BJ (cell line): ENCODE measurements around the gene XYLB. TPM values are rescaled to one million over a fixed set of nuclear protein-coding genes. Genes with fewer than 3 reads are reported as not detected.

Experiments used
- CTCF ChIA-PET: fragments of 350-600 bp; formaldehyde crosslinking; extraction: SDS; loops from one replicate; lab custom pipeline; 2021; ENCODE audit warnings: antibody characterized with exemption, inconsistent platforms; lab: Yijun Ruan, JAX
- POLR2A ChIA-PET: fragments of 300-600 bp; sonication (Branson Sonifier 250); formaldehyde crosslinking; extraction: SDS; loops from one replicate; lab custom pipeline; 2021; ENCODE audit warnings: antibody characterized with exemption; lab: Charles Lee
- DNase-seq: peaks from one replicate; pipeline ENCODE4 v3.0.0-alpha.2; 2011; ENCODE audit warnings: low read depth
- H3K27me3 ChIP-seq: 2 replicates; pipeline ENCODE4 v1.6.0; 2011; ENCODE audit warnings: low read length; ENCODE audit not compliant: control insufficient read depth, insufficient read depth
- H3K36me3 ChIP-seq: 2 replicates; pipeline ENCODE4 v1.5.1; 2011; ENCODE audit warnings: low read length; ENCODE audit not compliant: control insufficient read depth, insufficient read depth
- H3K4me3 ChIP-seq: 2 replicates; pipeline ENCODE4 v1.5.1; 2011; ENCODE audit warnings: low read depth, mild to moderate bottlenecking, control low read depth, low read length
- polyA plus RNA-seq: library from polyadenylated mRNA; depleted of rRNA; stranded (reverse); fragments of >200 nt; gene quantifications from 2 replicates; pipeline ENCODE4 v1.2.3, GENCODE V29; 2011; rRNA removed
- small RNA-seq: library from RNA; depleted of rRNA; stranded (forward); fragments of <200 nt; gene quantifications from one replicate; pipeline ENCODE3, GENCODE V24; 2012; ENCODE audit warnings: low replicate concordance, low read depth; ENCODE audit not compliant: insufficient read length
- TF ChIP-seq, protein P1 (sequence below): IDR thresholded peaks from 2 replicates; pipeline ENCODE4 v1.5.1; 2011; ENCODE audit warnings: low read depth, mild to moderate bottlenecking, control low read depth, inconsistent platforms, low read length, moderate library complexity; ENCODE audit not compliant: insufficient read depth

XYLB gene
- polyA plus RNA-seq, 1 experiment = 3.0 TPM

DNA sequence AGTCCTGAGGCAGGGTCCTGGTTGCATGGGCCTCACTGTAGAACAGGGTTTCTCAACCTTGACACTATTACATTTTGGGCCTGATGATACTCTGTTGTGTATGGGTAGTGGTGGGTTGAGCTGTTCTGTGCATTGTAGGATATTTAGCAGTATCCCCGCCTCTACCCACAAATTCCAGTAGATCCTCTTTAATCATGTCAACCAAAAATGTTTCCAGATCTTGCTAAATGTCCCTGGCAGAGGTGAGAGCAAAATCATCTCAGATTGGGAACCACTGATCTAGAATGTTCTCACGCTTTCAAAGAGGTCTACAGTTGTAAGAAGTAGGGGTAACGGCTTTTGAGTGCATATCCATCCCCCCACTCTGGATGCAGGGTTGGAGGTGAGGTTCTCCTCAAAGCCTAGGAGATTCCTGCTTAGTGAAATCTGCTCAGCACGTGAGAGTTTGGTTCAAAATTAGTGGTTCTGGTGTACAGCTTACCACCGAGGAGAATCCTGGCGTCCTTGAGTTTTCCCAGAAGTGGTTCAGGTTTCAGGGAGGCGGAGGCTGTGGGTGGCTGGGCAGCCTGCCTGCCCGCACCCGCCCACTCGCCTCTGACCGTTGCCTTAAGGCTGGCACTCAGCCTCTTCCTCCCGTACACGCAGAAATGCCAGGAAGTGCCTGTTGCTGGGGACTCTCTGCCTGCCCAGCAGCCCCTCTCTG lies 112.4 kb downstream of the XYLB start:
- TF ChIP-seq, protein P1, sequence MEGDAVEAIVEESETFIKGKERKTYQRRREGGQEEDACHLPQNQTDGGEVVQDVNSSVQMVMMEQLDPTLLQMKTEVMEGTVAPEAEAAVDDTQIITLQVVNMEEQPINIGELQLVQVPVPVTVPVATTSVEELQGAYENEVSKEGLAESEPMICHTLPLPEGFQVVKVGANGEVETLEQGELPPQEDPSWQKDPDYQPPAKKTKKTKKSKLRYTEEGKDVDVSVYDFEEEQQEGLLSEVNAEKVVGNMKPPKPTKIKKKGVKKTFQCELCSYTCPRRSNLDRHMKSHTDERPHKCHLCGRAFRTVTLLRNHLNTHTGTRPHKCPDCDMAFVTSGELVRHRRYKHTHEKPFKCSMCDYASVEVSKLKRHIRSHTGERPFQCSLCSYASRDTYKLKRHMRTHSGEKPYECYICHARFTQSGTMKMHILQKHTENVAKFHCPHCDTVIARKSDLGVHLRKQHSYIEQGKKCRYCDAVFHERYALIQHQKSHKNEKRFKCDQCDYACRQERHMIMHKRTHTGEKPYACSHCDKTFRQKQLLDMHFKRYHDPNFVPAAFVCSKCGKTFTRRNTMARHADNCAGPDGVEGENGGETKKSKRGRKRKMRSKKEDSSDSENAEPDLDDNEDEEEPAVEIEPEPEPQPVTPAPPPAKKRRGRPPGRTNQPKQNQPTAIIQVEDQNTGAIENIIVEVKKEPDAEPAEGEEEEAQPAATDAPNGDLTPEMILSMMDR = no peak
- POLR2A ChIA-PET = no interaction called here
- CTCF ChIA-PET = no interaction called here
- DNase-seq = no peak
- Histone ChIP-seq H3K36me3 (no peaks in the 10 kb centered on the region), H3K27me3 (no peaks in the 10 kb centered on the region), H3K4me3 (no peak overlapping the region)

- DNase-seq = no peak
- TF ChIP-seq, protein P1 = no peak
- CTCF ChIA-PET = no interaction called here
- no peak overlapping the region for H3K4me3 ChIP-seq
- no peaks in the 10 kb centered on the region for H3K36me3 ChIP-seq
- POLR2A ChIA-PET = no interaction called here
- no peaks in the 10 kb centered on the region for H3K27me3 ChIP-seq
Measured at GRCh38 chr3:38459499-38460048, 113.0 kb downstream of the XYLB start.

GRCh38 chr3:38460377-38461270 lies 114.0 kb downstream of the XYLB start:
- no peak for DNase-seq
- CTCF ChIA-PET = interaction anchor here (0.6 kb wide), 1 partner anchor 36 kb away, joined by 3 read pairs; no protein-coding TSS in a partner anchor
- TF ChIP-seq, protein P1 = no peak
- POLR2A ChIA-PET = no interaction called here
- Histone ChIP-seq H3K4me3 (no peak overlapping the region), H3K36me3 (no peaks in the 10 kb centered on the region), H3K27me3 (no peaks in the 10 kb centered on the region)

Small RNAs within 50 kb of the gene (small RNA-seq; reads per million reads assigned to genes)
- not detected for gene RNU6-235P

Other genes with a start within 250 kb of the XYLB start
- gene ACAA1, start 209.7 kb upstream of the XYLB start, polyA plus RNA-seq = 54.7 and 81.8 TPM in 2 replicates
- 28.4 and 45.6 TPM in 2 replicates for gene MYD88, start 208.1 kb upstream of the XYLB start, polyA plus RNA-seq
- gene OXSR1, start 181.2 kb upstream of the XYLB start, polyA plus RNA-seq = 27.6 and 43.6 TPM in 2 replicates
- gene SLC22A13, start 81.0 kb upstream of the XYLB start, polyA plus RNA-seq = 0.13 and 0.15 TPM in 2 replicates
- 0.15 and 0.33 TPM in 2 replicates for gene SLC22A14, start 64.5 kb upstream of the XYLB start, polyA plus RNA-seq
- gene ACVR2B, start 107.1 kb downstream of the XYLB start, polyA plus RNA-seq = 0.83 and 1.6 TPM in 2 replicates
- 7.5 and 11.8 TPM in 2 replicates for gene EXOG, start 149.6 kb downstream of the XYLB start, polyA plus RNA-seq